CD4-positive, alpha-beta T cell treated with Interleukin-6 at 100 ng/mL for 8 hours (primary cell): ENCODE data around the gene F10.

ENCODE experiments used
- DNase-seq: peaks from one replicate; pipeline ENCODE4 v3.0.0-alpha.2; 2020; ENCODE audit warnings: mixed read lengths, low spot score

The F10 gene

DNA sequence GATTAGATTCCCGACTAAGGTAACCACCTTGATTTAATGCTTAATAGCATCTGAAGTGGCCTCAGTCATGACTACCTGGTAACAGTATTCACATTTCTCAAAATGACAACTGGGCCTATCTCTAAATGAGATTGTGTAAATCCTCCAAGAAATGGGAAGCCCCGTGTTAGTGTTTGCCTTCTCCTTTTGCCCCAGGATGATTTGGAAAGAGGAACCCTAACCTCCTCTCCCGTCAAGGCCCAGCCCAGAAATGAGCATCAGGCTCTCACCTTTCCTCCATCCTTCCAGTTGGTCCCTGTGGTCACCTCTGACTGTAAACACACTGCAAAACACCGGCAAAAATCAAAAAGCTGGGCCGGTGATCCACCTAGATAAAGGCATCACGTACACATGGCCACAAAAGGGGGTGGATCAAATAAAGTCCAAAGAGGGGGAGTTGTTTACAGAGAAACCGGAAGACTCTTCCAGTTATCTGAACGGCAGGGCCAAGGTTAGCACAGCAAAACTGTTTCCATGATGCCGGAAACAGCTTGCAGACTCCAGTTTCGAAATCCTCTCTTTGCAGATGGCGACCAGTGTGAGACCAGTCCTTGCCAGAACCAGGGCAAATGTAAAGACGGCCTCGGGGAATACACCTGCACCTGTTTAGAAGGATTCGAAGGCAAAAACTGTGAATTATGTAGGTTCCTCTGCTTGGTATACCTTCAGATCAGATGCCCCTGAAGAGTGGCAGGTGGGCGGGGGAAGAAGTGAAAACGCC, 16.4 kb downstream of the F10 start:
- no peak for DNase-seq

DNA sequence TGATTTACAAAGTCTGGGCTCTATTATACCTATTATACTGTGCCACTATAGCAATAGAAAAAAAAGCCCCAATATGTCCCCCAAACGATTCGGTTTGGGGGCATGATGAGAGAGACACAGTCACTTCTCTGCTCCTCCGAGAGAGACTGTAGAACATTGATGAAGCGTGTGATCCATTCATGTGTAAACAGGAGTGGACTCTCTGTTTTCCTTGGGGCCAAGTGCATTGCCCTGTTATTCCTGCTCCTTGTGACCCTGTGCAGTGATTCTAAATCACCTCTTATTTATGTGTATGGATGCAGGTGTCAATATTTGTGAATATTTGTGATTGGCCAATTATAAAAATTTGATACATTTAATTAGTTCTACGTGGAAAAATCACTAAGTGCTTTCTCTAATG, 17.0 kb downstream of the F10 start:
- DNase-seq, result no peak

DNA sequence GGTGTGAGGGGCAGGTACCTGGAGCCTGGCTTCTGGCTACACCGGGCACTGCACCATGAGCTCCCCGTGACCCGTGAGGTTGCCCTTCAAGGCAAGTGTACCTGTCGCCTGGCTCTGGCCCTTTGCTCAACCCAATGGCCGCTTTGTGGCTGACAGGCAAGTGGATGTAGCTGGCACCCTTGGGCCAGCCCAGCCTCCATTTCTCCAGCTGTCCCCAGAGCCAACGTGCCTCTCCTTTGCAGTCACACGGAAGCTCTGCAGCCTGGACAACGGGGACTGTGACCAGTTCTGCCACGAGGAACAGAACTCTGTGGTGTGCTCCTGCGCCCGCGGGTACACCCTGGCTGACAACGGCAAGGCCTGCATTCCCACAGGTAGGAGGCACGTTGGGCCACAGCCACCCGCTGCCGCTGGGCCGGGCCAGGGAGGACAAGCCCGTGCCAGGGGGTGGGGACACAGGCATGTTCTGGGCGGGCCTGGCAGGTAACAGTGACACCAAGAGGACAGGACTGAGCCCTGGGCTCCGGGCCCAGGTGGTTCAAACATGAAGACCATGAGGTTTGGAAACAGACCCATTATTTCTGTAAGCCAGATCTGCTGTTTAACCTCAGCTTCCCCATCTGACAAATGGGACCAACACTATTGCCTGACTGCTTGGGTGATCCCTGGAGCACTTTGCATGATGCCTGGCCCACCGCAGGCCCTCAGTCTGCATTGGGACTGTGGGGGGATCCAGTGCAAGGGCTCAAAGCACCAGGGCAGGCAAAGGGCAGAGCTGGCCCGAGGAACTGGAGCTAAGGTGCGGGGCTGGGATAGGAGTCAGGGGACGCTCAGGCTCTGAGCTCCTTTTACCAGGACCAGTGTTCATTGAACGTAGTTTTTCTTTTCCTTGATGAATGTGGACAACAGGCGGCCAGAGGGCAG, 18.3 kb downstream of the F10 start:
- DNase-seq, result no peak

DNA sequence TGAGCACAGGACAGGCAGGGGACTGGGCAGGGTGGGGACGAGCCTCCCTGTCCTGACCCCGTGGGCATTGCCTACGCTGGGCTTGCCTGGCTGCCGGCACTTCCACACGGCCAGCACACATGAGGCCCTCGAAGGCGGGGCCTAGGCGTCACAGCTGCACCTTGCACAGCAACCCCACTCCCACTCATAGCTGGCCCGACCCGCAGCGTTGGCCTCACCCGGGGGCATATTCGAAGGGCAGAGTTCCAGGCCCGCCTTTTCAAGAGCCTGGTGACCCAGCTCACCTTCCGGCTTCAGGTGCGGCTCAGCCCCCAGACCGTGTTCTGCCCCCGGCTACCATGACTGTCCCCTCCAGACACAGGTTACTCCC, 19.0 kb downstream of the F10 start:
- no peak for DNase-seq

DNA sequence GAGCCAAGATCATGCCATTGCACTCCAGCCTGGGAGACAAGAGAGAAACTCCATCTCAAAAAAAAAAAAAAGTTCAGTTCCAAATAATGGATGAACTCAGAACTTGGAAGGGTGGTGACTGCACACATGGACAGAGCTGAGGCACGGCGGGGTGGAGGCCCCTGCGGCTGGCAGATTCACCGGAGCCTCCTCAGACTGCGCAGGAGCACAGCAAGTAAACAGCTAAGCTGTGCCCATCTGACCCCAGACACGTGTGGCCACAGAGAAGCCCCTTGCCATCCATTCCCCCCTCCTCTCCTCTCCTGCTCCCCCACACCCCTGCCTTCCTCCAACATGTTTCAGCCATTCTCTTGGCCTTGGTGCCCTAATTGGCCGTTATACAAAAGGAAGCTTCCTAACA, 20.3 kb downstream of the F10 start:
- DNase-seq, result no peak

DNA sequence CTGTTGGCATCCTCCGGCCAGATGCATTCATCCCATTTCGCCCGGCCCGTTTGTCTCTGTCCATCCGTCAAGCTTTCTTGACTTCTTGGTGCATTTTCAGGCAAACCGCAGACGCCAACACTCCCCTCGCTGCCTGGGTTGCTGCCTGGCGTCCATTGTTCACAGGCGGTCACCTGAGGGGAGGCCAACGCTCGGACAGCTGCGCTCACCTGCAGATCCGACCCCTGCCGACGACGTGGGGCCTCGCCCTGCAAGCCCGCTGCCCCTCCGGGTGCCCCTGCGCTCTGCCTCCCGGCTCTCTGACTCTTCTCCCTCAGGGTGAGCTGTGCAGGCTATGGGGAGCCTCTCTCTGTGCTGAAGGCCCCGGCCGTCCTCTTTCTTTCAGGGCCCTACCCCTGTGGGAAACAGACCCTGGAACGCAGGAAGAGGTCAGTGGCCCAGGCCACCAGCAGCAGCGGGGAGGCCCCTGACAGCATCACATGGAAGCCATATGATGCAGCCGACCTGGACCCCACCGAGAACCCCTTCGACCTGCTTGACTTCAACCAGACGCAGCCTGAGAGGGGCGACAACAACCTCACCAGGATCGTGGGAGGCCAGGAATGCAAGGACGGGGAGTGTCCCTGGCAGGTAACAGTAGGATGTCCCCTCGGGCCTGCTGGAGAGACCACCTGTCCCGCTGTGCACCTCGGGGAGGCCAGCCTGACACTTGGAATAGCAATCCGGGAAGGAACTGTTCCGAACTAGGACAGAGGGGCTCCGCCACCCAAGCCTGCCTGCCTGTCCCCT, 21.1 kb downstream of the F10 start:
- DNase-seq, result no peak

DNA sequence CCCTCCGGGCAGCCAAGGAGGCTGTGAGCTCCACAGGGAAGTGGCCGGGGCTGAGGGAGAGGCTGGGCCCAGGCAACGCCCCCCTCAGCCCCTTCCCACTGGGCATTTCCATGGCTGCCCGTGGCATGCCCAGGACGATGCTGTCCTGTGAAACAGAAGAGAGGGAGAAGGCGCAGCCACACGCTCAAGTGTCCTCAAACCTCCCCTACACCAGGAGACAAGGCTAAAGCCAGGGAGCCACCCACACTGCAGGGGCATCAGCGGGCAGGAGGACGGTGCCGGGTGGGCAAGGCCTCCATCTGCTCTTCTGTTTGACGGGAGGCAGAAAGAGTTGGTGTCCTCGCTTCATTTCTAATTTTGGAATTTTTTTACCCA, 21.6 kb downstream of the F10 start:
- DNase-seq, result no peak

DNA sequence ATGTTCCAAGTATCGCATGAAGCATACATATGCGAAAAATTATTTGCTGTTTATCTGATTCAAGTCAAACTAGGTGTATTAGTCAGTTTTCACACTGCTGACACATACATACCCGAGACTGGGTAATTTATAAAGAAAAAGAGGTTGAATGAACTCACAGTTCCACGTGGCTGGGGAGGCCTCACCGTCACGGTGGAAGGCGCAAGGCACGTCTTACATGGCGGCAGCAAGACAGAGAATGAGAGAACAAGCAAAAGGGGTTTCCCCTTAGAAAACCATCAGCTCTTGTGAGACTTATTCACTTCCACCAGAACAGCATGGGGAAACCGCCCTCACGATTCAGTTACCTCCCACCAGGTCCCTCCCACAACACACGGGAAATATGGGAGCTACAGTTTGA, 22.9 kb downstream of the F10 start:
- DNase-seq, result no peak

DNA sequence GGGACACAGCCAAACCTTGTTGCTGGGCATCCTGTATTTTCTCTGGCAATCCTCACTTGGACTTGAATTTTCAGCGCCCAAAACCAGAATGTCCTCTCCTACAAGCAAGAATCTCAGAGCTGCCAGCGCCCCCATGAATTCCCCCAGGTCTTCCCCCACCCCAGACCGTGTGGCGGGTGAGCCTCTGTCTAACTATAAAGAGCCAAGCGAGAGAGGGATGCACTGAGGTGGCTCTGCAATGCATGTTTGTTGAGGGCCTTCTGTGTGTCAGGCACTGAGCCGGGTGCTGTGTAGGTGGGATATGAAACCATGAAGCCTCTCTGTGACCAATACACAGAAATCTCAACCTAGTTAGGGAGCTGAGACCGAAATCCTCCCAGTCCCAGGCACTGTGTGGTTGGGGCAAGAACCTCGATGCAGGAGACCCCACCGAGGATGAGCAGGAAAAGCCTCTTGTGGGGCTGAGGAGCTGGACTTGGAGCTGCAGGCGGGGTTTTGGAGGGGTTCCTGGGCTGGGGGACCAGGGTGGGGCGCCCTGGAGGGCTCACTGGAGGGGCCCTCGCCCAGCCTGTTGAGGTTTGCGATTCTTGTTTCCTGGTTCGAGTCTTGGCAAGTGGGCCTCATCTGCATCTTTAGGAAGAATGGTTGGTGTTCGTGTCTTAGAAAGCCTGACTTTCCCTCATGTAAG, 23.5 kb downstream of the F10 start:
- DNase-seq, result no peak

DNA sequence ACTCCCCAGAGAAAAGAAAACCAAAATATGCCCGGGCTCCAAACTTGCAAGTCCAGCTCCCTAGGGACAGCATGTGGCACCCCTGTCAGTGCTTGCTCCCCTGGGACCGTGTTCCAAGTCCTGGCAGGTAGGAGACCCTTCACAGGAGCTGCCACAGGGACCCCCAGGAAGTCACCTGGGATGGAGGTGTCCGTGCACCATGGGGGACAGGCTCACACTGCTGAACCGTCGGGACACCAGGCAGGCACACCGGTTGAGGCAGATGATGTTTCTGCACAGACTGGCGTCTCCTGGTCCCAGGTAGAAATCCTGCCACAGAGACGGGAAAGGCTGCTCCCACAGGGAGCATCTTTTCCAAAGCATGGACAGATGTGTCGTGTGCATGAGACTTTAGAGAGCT, 24.2 kb downstream of the F10 start:
- no peak for DNase-seq

DNA sequence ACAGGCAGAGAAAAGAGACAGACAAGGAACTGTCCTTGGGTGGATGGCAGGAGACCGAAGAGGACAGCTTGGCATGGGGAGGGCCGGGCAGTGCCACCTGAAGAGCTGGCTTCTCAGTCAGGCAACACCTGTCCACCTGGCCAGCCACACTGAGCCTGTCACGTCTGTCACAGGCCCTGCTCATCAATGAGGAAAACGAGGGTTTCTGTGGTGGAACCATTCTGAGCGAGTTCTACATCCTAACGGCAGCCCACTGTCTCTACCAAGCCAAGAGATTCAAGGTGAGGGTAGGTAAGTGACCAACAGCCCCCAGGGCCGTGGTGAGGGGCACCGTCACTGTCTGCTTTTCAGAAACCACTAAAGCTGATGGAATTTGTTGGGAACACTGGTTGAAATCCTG, 24.6 kb downstream of the F10 start:
- DNase-seq, result no peak

DNA sequence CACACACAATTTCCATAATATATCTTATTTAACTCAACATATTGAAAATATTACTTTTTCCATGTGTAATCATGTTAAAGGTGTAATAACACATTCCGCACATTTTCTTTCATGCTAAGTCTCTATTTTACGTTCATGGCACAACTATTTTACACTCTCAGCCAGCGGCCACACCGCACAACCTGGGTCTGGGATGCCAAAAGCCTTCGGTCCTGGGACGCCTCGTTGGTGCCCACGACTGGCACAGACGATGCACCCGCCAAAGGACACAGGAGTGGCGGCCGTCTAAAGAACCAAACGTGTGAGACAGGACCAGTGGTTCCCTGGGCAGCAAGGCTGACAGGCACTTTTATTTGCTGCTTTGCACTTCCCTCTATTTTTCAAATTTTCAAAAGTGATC, 25.8 kb downstream of the F10 start:
- no peak for DNase-seq

DNA sequence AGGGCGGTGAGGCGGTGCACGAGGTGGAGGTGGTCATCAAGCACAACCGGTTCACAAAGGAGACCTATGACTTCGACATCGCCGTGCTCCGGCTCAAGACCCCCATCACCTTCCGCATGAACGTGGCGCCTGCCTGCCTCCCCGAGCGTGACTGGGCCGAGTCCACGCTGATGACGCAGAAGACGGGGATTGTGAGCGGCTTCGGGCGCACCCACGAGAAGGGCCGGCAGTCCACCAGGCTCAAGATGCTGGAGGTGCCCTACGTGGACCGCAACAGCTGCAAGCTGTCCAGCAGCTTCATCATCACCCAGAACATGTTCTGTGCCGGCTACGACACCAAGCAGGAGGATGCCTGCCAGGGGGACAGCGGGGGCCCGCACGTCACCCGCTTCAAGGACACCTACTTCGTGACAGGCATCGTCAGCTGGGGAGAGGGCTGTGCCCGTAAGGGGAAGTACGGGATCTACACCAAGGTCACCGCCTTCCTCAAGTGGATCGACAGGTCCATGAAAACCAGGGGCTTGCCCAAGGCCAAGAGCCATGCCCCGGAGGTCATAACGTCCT, 26.4 kb downstream of the F10 start:
- DNase-seq, result no peak

DNA sequence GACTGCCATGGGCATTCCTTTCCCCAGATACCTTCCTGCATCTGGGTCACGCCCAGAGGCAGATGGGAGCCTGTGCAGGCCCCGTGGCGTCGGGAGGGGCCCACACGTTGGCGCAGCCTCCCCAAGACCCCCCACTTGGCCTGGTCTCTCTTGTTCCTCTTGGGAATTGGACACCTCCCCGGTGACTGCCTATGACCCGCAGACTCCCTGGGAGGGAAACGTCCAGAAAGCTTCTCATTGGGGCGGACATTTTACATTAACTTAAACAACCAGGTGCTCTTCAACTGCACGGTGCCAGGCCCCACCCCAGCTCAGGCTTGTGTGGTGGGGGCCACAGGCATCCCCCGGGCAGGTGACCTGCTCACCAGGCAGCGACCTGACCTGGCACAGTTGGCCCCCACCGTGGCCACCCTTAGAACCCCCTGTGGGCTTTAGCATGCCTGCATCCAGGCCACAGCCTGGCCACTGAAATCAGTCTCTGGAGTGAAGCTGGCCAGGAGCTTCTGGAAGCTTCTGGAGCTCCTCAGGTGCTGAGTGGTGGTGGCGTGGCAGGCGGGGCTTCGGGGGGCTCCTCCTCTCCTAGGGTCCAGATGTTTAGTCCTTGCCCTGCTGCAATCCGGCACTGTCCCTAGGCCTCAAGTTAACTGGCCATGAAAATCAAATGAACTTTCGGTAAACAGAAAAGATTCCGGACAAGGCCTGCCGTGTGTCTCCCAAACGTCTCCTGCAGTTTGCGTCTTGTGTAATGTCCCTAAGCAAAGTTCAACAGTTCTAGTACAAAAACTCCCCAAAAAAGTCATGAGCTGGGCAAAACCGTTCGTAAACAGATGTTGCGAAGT, 27.3 kb downstream of the F10 start:
- DNase-seq, result no peak

DNA sequence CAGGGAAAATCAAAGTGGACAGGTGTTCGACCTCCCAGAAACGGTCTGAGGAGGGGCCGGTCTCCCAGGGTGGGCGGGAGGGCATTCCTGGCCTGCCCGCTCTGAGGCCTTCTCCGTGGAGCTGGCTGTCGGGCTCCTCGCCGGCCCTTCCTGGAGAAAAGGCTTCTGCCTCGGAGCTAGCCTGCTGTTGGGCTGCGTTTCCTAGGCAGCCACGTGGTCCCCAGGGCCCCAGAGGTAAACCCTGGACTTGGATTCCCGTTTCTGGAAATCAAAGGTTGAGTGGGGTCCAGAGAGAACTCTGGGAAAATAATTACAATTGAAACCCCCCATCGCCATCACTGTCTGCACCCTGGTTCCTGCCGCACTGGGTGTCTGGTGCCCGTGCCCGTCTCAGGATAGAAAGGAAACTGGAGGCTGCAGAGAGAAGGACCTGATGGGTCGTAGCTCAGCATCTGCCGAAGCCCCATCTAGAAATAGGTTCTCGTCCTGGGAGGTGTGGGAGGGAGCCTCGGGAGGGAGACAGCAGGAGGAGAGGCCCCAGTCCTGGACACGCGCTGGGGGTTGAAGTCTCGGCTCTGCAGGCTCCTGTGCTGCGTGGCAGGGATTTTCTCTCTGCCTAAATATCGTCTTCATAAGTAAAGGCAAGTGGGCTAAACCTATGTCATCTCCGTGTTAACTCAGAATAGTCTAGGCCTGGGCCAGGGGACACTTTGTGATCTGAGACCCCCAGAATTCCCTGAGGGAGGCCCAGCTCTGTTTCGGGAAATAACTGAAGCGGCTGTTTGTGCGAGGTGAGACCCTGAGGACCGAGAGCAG, 28.2 kb downstream of the F10 start:
- DNase-seq, result no peak

DNA sequence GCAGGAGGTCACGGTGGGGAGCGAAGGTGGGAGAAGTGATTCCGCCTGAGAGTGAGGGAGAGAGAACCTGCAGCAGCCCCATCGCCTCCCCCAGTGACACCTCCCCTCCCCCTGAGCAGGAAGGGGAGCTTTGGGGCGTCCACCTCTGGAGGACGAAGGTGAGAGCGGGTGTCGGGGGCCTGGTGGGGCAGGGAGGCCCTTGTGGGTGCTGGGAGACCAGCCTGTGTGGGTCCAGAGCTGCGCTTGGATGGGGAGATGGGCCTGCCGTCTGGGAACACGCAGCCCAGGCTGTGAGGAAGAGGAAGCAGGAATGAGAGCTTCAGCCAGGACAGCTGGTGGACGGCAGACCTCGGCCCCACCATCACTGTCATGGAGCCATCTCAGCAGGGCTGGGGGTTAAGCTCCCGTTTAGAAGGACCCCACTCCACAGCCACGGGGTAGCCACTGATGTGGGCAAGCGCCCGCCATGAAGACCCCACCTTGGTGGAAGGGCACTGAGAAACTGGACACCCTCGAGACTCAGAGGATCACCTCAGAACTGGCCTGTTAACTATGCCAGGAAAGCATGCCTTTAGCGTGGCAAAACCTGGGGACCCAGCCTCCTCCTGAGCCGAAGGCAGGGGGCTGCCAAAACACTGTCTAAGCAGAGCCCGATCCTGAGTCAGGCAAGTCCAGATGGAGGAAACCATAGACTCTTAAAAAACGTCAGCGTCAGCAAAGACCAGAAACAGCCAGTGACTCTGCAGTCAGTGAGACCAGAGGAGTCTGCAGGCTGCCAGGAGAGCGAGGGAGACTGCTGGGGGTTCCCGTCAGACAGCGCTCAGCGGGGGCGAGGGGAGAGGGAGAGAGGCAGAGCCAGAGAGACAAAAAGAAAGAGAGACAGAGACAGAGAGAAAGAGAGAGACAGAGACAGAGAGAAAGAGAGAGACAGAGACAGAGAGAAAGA, 29.4 kb downstream of the F10 start:
- DNase-seq, result no peak

DNA sequence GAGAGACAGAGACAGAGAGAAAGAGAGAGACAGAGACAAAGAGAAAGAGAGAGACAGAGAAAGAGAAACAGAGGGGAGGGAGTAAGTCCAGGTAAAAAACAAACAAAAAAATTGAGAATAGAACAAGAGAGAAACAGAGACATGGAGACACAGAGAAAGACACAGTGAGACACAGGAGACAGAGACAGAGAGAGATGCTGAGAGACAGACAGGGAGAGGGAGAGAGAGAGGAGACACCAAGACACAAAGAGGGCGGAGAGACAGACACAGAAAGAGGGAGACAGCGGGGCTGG, 30.0 kb downstream of the F10 start:
- no peak for DNase-seq

DNA sequence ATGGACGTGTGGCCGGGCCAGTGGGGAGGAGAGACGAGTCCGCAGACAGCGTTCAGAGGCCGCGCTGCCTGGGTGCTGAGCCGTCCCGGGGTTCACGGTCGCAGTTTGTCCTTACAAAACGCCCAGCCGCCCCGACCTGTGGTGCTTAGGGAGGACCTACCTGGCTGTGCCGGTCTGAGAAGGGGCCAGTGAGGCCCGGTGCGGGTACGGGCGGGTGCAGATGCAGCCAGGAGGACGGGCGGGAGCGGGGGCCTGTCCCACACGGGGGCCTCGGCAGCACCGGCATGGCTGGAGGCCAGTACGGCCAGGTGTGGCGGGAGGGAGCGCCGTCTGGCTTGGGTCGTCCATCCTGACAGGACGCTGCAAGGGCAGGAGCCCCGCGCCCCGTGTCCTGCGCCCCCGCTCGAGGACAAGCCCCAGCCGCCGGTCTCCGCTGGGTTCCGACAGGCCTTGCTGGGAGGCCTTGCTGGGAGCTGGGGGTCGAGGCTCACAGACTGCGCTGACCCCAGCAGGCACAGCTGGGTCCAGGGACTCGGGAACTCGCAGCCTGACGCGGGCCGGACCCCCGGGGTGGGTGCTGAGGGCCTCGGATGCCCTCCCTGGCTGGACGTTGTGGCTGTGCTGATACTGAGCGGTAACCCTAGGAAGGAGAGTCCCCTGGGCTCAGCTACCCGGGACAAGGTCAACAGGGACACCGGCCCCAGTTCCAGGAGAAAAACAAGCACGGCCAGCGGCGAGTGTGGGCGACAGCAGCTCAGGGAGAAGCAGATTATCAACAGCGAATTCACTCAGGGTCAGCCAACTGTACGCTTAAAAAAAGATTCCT, 30.6 kb downstream of the F10 start:
- DNase-seq, result no peak
